ENCODE results near the gene ZDHHC6. TPM values are rescaled to one million over a fixed set of nuclear protein-coding genes. Genes with fewer than 3 reads are reported as not detected.
A peak's percentile ranks its signal among the peaks of the same experiment; 100 is the strongest.

ZDHHC6 gene
- total and polyA plus RNA-seq, 2 donors (not counting 1 experiment from before 2014, with no cell fraction given) = 30.5 to 61.2 TPM

DNA sequence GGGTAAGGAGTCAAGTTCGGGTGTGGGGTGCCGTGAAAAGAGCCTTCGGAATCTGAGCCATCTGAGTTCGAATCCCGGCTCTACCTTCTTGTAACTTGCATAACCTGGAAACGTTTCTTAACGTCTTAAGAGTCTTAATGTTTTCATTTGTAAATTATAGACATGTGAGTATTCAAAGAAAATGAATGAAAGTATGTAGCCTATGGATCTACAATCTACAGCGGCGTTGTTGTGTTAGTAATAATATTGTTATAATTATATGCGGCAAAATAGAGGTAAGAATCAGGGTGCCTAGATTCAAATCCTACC is 860 bp upstream of the ZDHHC6 start:
- ChIA-PET POLR2A (interaction anchor here (1.1 to 1.6 kb wide), 3 partner anchors 12 to 74 kb away, joined by 3 to 13 read pairs (median 6); no protein-coding TSS in a partner anchor), CTCF (interaction anchor here (1.1 to 1.8 kb wide), 2 partner anchors 13 to 24 kb away, joined by 3 to 8 read pairs; no protein-coding TSS in a partner anchor)
- H3K27ac Mint-ChIP-seq = peak overlapping the region; percentile 88
- DNase-seq (no peak), ATAC-seq (ENCODE audit: low read depth) (no peak)
- Histone ChIP-seq H3K4me1 (ENCODE audit: control insufficient read depth in 2 of 2, insufficient read depth in 2 of 2, low read length in 2 of 2) (peaks cover 20 to 23% of the 10 kb centered on the region in 2 donors), H3K27me3 (replicated peaks in 1 of 4; ENCODE audit: control extremely low read depth in 1 of 4, control insufficient read depth in 3 of 4, insufficient read depth in 4 of 4, low read length in 3 of 4) (no peaks in the 10 kb centered on the region), H3K9me3 (ENCODE audit: control extremely low read depth in 1 of 3, control insufficient read depth in 2 of 3, insufficient read depth in 1 of 3, low read length in 2 of 3) (no peaks in the 10 kb centered on the region), H2AFZ (ENCODE audit: insufficient read depth, low read depth, low read length, poor library complexity, severe bottlenecking) (peak overlapping the region; percentile 93), H3K27ac (ENCODE audit: low read length in 2 of 2) (peak overlapping the region; percentile 74 to 84), H3K79me2 (ENCODE audit: control insufficient read depth, insufficient read depth, low read length) (peaks cover 64% of the 10 kb centered on the region), H3K9ac (ENCODE audit: low read length) (peak overlapping the region; percentile 99), H3K36me3 (replicated peaks in 1 of 2; ENCODE audit: control extremely low read depth in 1 of 2, control insufficient read depth in 1 of 2, extremely low read depth in 1 of 2, insufficient read depth in 2 of 2, low read length in 1 of 2) (peaks cover 0 to 13% of the 10 kb centered on the region in 2 experiments), H3K4me3 (ENCODE audit: control extremely low read depth in 1 of 5, extremely low read depth in 1 of 5, insufficient read depth in 1 of 5, low read depth in 2 of 5, low read length in 4 of 5) (peak overlapping the region; percentile 79 to 100 (median 99)), H3K4me2 (replicated peaks; ENCODE audit: low read depth, low read length, poor library complexity, severe bottlenecking) (peak overlapping the region; percentile 91), H4K20me1 (ENCODE audit: control insufficient read depth, insufficient read depth, low read length, poor library complexity, severe bottlenecking) (peaks cover 7% of the 10 kb centered on the region)
- intact Hi-C loops (cut with micrococcal nuclease) = loop anchor here (2.0 kb wide), 1 partner anchor 265 kb away; the partner anchor contains the start of gene GPAM
- TF ChIP-seq EZH2 (IDR thresholded peaks at IDR 0.05; ENCODE audit: borderline replicate concordance, insufficient read depth, low read depth, low read length, poor library complexity, severe bottlenecking) = no peak
- TF ChIP-seq, protein P1, sequence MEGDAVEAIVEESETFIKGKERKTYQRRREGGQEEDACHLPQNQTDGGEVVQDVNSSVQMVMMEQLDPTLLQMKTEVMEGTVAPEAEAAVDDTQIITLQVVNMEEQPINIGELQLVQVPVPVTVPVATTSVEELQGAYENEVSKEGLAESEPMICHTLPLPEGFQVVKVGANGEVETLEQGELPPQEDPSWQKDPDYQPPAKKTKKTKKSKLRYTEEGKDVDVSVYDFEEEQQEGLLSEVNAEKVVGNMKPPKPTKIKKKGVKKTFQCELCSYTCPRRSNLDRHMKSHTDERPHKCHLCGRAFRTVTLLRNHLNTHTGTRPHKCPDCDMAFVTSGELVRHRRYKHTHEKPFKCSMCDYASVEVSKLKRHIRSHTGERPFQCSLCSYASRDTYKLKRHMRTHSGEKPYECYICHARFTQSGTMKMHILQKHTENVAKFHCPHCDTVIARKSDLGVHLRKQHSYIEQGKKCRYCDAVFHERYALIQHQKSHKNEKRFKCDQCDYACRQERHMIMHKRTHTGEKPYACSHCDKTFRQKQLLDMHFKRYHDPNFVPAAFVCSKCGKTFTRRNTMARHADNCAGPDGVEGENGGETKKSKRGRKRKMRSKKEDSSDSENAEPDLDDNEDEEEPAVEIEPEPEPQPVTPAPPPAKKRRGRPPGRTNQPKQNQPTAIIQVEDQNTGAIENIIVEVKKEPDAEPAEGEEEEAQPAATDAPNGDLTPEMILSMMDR (IDR thresholded peaks at IDR 0.05) = no peak
- 0% methylated on average over 2 of the region's 10 CpGs for WGBS (ENCODE audit: insufficient coverage)
- no peaks in the 10 kb centered on the region for H3K27me3 Mint-ChIP-seq
- H3K9me3 Mint-ChIP-seq (ENCODE audit: insufficient read depth) = no peaks in the 10 kb centered on the region
- peak overlapping the region; percentile 91 for H3K4me3 Mint-ChIP-seq
- peaks cover 46% of the 10 kb centered on the region for H3K4me1 Mint-ChIP-seq

DNA sequence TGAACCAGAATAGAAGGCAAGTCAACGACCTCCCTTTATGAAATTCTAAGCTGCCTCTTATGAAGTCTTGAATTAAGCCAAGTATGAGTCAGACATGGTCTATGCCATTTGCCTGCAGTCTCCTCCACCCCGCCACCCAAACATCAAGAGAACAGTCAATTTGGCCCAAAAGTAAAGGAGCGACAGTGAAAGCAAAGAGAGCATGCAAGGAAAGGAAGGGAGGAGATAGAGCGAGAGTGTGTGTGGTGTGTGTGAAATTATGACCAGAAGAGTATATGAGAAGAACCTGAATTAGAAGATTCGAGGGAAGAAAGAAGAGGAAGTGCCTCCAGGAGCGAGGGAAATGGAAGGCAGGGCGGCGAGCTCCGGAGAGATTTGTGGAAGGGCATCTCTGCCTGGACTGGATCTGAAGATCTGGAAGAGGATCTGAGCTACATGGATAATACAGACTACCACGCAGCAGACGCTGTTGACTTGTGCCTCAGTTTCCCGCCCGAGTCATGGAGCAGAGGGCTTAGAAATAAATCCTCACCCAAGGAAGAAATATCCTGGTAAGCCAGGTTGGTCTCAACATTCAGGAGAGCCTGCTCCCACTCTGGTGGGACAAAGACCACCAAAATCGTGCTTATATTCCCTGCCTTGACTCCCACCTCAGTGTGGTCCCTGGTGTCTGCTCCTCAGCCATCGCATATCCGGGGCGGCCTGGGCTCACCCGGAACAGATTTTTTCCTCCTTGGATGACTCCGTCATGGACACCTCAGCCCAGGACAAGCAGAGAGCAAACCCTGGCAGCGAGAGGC is 459 bp downstream of the ZDHHC6 start:
- Mint-ChIP-seq H3K4me3 (peak overlapping the region; percentile 91), H3K9me3 (ENCODE audit: insufficient read depth) (no peaks in the 10 kb centered on the region), H3K4me1 (peaks cover 47% of the 10 kb centered on the region), H3K27ac (peak overlapping the region; percentile 88), H3K27me3 (no peaks in the 10 kb centered on the region)
- Histone ChIP-seq H4K20me1 (ENCODE audit: control insufficient read depth, insufficient read depth, low read length, poor library complexity, severe bottlenecking) (peaks cover 3% of the 10 kb centered on the region), H2AFZ (ENCODE audit: insufficient read depth, low read depth, low read length, poor library complexity, severe bottlenecking) (peak overlapping the region; percentile 93), H3K79me2 (ENCODE audit: control insufficient read depth, insufficient read depth, low read length) (peaks cover 55% of the 10 kb centered on the region), H3K4me3 (ENCODE audit: control extremely low read depth in 1 of 5, extremely low read depth in 1 of 5, insufficient read depth in 1 of 5, low read depth in 2 of 5, low read length in 4 of 5) (peak overlapping the region; percentile 79 to 100 (median 99)), H3K4me1 (ENCODE audit: control insufficient read depth in 2 of 2, insufficient read depth in 2 of 2, low read length in 2 of 2) (peaks cover 20 to 23% of the 10 kb centered on the region in 2 donors), H3K27me3 (replicated peaks in 1 of 4; ENCODE audit: control extremely low read depth in 1 of 4, control insufficient read depth in 3 of 4, insufficient read depth in 4 of 4, low read length in 3 of 4) (no peaks in the 10 kb centered on the region), H3K9me3 (ENCODE audit: control extremely low read depth in 1 of 3, control insufficient read depth in 2 of 3, insufficient read depth in 1 of 3, low read length in 2 of 3) (no peaks in the 10 kb centered on the region), H3K36me3 (replicated peaks in 1 of 2; ENCODE audit: control extremely low read depth in 1 of 2, control insufficient read depth in 1 of 2, extremely low read depth in 1 of 2, insufficient read depth in 2 of 2, low read length in 1 of 2) (peaks cover 0 to 22% of the 10 kb centered on the region in 2 experiments), H3K9ac (ENCODE audit: low read length) (peak overlapping the region; percentile 99), H3K27ac (ENCODE audit: low read length in 2 of 2) (peak overlapping the region; percentile 74 to 84), H3K4me2 (replicated peaks; ENCODE audit: low read depth, low read length, poor library complexity, severe bottlenecking) (peak overlapping the region; percentile 91)
- intact Hi-C loops (cut with micrococcal nuclease) = loop anchor here (1.0 to 2.0 kb wide), 2 partner anchors 71 to 263 kb away; partner anchors contain the start of gene GPAM
- TF ChIP-seq EZH2 (IDR thresholded peaks at IDR 0.05; ENCODE audit: borderline replicate concordance, insufficient read depth, low read depth, low read length, poor library complexity, severe bottlenecking) = no peak
- TF ChIP-seq, protein P1 (IDR thresholded peaks at IDR 0.05) = no peak
- 3% methylated on average over 18 of the region's 20 CpGs for WGBS (ENCODE audit: insufficient coverage)
- no peak for ATAC-seq (ENCODE audit: low read depth)
- ChIA-PET CTCF (interaction anchor here (1.1 to 1.8 kb wide), 2 partner anchors 12 to 26 kb away, joined by 3 to 8 read pairs; no protein-coding TSS in a partner anchor), POLR2A (interaction anchor here (1.4 to 1.6 kb wide), 2 partner anchors 11 to 71 kb away, joined by 3 to 13 read pairs; no protein-coding TSS in a partner anchor)
- peak; percentile 44 for DNase-seq

Data from B cell (primary cell).